ENCODE results near the gene MAD1L1.

DNA sequence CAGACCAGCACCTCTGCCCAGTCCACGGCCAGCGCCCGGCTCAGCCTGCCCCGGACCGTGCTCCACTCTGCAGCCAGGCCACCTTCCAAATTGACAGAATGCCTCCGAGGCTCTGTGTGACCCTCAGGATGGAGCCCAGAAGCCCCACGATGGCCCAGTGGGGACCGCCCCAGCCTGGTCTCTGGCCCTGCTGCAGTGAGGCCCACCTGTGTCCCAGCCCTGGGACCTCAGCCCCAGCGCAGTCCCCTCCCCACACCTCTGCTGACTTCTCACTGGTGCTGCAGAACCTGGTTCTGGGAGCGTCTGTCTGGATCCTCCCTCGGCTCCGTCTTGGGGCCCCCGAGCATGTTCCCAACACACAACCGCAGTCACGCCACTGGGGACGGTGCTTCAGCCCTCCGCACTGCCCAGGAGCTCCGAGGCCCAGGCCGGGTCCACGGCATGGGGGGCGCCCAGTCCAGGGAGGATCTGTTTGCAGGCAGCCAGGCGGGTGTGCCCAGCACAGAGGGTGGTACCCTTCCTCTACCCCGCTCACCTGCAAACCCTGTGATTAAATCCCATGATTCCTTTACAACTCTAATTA lies 314.6 kb downstream of the MAD1L1 start:
- TF ChIP-seq, protein P1, sequence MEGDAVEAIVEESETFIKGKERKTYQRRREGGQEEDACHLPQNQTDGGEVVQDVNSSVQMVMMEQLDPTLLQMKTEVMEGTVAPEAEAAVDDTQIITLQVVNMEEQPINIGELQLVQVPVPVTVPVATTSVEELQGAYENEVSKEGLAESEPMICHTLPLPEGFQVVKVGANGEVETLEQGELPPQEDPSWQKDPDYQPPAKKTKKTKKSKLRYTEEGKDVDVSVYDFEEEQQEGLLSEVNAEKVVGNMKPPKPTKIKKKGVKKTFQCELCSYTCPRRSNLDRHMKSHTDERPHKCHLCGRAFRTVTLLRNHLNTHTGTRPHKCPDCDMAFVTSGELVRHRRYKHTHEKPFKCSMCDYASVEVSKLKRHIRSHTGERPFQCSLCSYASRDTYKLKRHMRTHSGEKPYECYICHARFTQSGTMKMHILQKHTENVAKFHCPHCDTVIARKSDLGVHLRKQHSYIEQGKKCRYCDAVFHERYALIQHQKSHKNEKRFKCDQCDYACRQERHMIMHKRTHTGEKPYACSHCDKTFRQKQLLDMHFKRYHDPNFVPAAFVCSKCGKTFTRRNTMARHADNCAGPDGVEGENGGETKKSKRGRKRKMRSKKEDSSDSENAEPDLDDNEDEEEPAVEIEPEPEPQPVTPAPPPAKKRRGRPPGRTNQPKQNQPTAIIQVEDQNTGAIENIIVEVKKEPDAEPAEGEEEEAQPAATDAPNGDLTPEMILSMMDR (IDR thresholded peaks at IDR 0.05; ENCODE audit: low read depth, low read length, missing input control): no peak
- TF ChIP-seq, protein P2, sequence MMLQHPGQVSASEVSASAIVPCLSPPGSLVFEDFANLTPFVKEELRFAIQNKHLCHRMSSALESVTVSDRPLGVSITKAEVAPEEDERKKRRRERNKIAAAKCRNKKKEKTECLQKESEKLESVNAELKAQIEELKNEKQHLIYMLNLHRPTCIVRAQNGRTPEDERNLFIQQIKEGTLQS (IDR thresholded peaks at IDR 0.05): no peak
- TF ChIP-seq TAF1 (conservative IDR thresholded peaks at IDR 0.05) (no peak), GABPA (IDR thresholded peaks at IDR 0.05 in 1 of 2, conservative IDR thresholded peaks at IDR 0.05 in 1 of 2) (no peak), YY1 (IDR thresholded peaks at IDR 0.05) (no peak), RXRA (IDR thresholded peaks at IDR 0.05) (no peak), JUND (IDR thresholded peaks at IDR 0.05) (no peak), EGR1 (IDR thresholded peaks at IDR 0.05; ENCODE audit: low read depth in 2 of 2) (no peak), RAD21 (IDR thresholded peaks at IDR 0.05) (no peak)
- TF ChIP-seq, protein P3, sequence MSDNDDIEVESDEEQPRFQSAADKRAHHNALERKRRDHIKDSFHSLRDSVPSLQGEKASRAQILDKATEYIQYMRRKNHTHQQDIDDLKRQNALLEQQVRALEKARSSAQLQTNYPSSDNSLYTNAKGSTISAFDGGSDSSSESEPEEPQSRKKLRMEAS (IDR thresholded peaks at IDR 0.05): no peak
